ENCODE data around the gene DLG4.
A peak's percentile ranks its signal among the peaks of the same experiment; 100 is the strongest.

Gene DLG4

GRCh38 chr17:7156342-7156940 is 63.2 kb downstream of the DLG4 start:
- 82 to 85% methylated on average over 10 of the region's 10 CpGs for WGBS, 2 experiments
- no peaks in the 10 kb centered on the region for H3K9me3 ChIP-seq (ENCODE audit: control insufficient read depth, low read length)
- no peaks in the 10 kb centered on the region for H3K4me1 ChIP-seq (ENCODE audit: control insufficient read depth, insufficient read depth, low read length)
- H3K36me3 ChIP-seq (ENCODE audit: control insufficient read depth, insufficient read depth, low read length), result no peaks in the 10 kb centered on the region
- H3K27ac ChIP-seq (ENCODE audit: insufficient read depth, low read depth, low read length, poor library complexity, severe bottlenecking), result no peak overlapping the region
- H3K27me3 ChIP-seq (ENCODE audit: control insufficient read depth, insufficient read depth, low read length, poor library complexity, severe bottlenecking), result no peaks in the 10 kb centered on the region
- H3K4me3 ChIP-seq (ENCODE audit: insufficient read depth, low read depth, low read length), result no peak overlapping the region

- Histone ChIP-seq H3K9me3 (ENCODE audit: control insufficient read depth, low read length) (no peaks in the 10 kb centered on the region), H3K27me3 (ENCODE audit: control insufficient read depth, insufficient read depth, low read length, poor library complexity, severe bottlenecking) (no peaks in the 10 kb centered on the region), H3K36me3 (ENCODE audit: control insufficient read depth, insufficient read depth, low read length) (no peaks in the 10 kb centered on the region), H3K4me1 (ENCODE audit: control insufficient read depth, insufficient read depth, low read length) (peaks cover 16% of the 10 kb centered on the region), H3K4me3 (ENCODE audit: insufficient read depth, low read depth, low read length) (no peak overlapping the region), H3K27ac (ENCODE audit: insufficient read depth, low read depth, low read length, poor library complexity, severe bottlenecking) (no peak overlapping the region)
- WGBS, 2 experiments, result 79 to 82% methylated on average over 3 of the region's 3 CpGs
Measured at GRCh38 chr17:7147772-7148171, 71.9 kb downstream of the DLG4 start.

DNA sequence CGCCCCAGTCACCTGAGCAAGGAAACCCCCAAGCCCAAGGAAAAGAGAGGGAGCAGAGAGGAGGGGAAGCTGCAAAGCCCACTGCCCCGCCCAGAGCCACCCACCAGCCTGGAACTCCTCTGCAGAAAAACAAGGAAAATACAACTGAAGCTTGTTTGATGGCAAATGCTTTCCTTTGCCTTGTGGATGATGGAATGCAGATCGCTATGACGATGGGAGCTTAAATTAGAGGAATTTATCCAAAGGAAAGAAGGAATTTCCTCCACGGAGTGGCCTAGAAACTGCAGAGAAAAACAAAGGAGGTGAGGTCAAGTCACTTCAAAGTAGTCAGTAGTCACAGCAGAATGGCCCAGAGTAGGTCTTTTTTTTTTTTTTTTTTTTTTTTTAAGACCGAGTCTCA is 73.5 kb downstream of the DLG4 start:
- WGBS, 2 experiments, result 34 to 37% methylated on average over 6 of the region's 6 CpGs
- no peak overlapping the region for H3K4me3 ChIP-seq (ENCODE audit: insufficient read depth, low read depth, low read length)
- H3K36me3 ChIP-seq (ENCODE audit: control insufficient read depth, insufficient read depth, low read length), result no peaks in the 10 kb centered on the region
- H3K27ac ChIP-seq (ENCODE audit: insufficient read depth, low read depth, low read length, poor library complexity, severe bottlenecking), result peak overlapping the region; percentile 36
- H3K9me3 ChIP-seq (ENCODE audit: control insufficient read depth, low read length), result no peaks in the 10 kb centered on the region
- peaks cover 16% of the 10 kb centered on the region for H3K4me1 ChIP-seq (ENCODE audit: control insufficient read depth, insufficient read depth, low read length)
- H3K27me3 ChIP-seq (ENCODE audit: control insufficient read depth, insufficient read depth, low read length, poor library complexity, severe bottlenecking), result no peaks in the 10 kb centered on the region

- no peaks in the 10 kb centered on the region for H3K36me3 ChIP-seq (ENCODE audit: control insufficient read depth, insufficient read depth, low read length)
Measured at GRCh38 chr17:7144213-7144612, 75.4 kb downstream of the DLG4 start.

GRCh38 chr17:7141824-7142223 is 77.8 kb downstream of the DLG4 start:
- Histone ChIP-seq H3K4me1 (ENCODE audit: control insufficient read depth, insufficient read depth, low read length) (peaks cover 16% of the 10 kb centered on the region), H3K27ac (ENCODE audit: insufficient read depth, low read depth, low read length, poor library complexity, severe bottlenecking) (no peak overlapping the region), H3K9me3 (ENCODE audit: control insufficient read depth, low read length) (no peaks in the 10 kb centered on the region), H3K36me3 (ENCODE audit: control insufficient read depth, insufficient read depth, low read length) (no peaks in the 10 kb centered on the region), H3K27me3 (ENCODE audit: control insufficient read depth, insufficient read depth, low read length, poor library complexity, severe bottlenecking) (peaks cover 6% of the 10 kb centered on the region), H3K4me3 (ENCODE audit: insufficient read depth, low read depth, low read length) (no peak overlapping the region)
- 87 to 88% methylated on average over 10 of the region's 10 CpGs for WGBS, 2 experiments

More at GRCh38 chr17:7144213-7144612, 75.4 kb downstream of the DLG4 start:
- Histone ChIP-seq H3K4me1 (ENCODE audit: control insufficient read depth, insufficient read depth, low read length) (peaks cover 16% of the 10 kb centered on the region), H3K27me3 (ENCODE audit: control insufficient read depth, insufficient read depth, low read length, poor library complexity, severe bottlenecking) (peaks cover 1% of the 10 kb centered on the region), H3K27ac (ENCODE audit: insufficient read depth, low read depth, low read length, poor library complexity, severe bottlenecking) (no peak overlapping the region), H3K4me3 (ENCODE audit: insufficient read depth, low read depth, low read length) (no peak overlapping the region), H3K9me3 (ENCODE audit: control insufficient read depth, low read length) (no peaks in the 10 kb centered on the region)
- WGBS, 2 experiments, result 85 to 88% methylated on average over 11 of the region's 11 CpGs

DNA sequence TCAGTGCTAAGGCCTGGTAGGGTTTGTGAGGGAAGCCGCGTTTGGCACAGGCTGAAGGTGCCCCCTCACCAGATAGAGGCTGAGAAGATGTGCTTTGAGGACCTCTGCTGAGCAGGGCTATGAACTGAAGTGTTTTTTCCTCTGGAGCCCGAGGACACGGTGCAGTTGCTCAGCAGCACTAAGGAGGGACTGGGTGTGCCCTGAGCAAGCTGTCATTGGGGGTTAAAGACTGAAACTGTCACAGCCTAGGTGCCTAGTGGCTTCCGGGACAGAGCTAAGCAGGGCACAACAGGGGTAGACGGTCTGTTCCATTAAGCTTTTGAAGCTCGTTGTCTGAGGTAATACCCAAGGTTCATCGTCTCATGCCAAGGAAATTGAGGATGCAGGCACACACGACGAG is 80.2 kb downstream of the DLG4 start:
- Histone ChIP-seq H3K4me1 (ENCODE audit: control insufficient read depth, insufficient read depth, low read length) (peaks cover 3% of the 10 kb centered on the region), H3K9me3 (ENCODE audit: control insufficient read depth, low read length) (no peaks in the 10 kb centered on the region), H3K27me3 (ENCODE audit: control insufficient read depth, insufficient read depth, low read length, poor library complexity, severe bottlenecking) (peaks cover 11% of the 10 kb centered on the region), H3K36me3 (ENCODE audit: control insufficient read depth, insufficient read depth, low read length) (no peaks in the 10 kb centered on the region), H3K4me3 (ENCODE audit: insufficient read depth, low read depth, low read length) (no peak overlapping the region), H3K27ac (ENCODE audit: insufficient read depth, low read depth, low read length, poor library complexity, severe bottlenecking) (no peak overlapping the region)
- WGBS, 2 experiments, result 69 to 76% methylated on average over 10 of the region's 10 CpGs

GRCh38 chr17:7138800-7139381 is 80.7 kb downstream of the DLG4 start:
- Histone ChIP-seq H3K27me3 (ENCODE audit: control insufficient read depth, insufficient read depth, low read length, poor library complexity, severe bottlenecking) (peaks cover 16% of the 10 kb centered on the region), H3K4me1 (ENCODE audit: control insufficient read depth, insufficient read depth, low read length) (no peaks in the 10 kb centered on the region), H3K36me3 (ENCODE audit: control insufficient read depth, insufficient read depth, low read length) (no peaks in the 10 kb centered on the region), H3K4me3 (ENCODE audit: insufficient read depth, low read depth, low read length) (no peak overlapping the region), H3K27ac (ENCODE audit: insufficient read depth, low read depth, low read length, poor library complexity, severe bottlenecking) (no peak overlapping the region), H3K9me3 (ENCODE audit: control insufficient read depth, low read length) (no peaks in the 10 kb centered on the region)
- 81 to 84% methylated on average over 7 of the region's 7 CpGs for WGBS, 2 experiments

- H3K36me3 ChIP-seq (ENCODE audit: control insufficient read depth, insufficient read depth, low read length), result no peaks in the 10 kb centered on the region
- no peak overlapping the region for H3K27ac ChIP-seq (ENCODE audit: insufficient read depth, low read depth, low read length, poor library complexity, severe bottlenecking)
- WGBS, 2 experiments, result 82 to 83% methylated on average over 12 to 13 of the region's 13 CpGs
- H3K4me3 ChIP-seq (ENCODE audit: insufficient read depth, low read depth, low read length), result no peak overlapping the region
- H3K9me3 ChIP-seq (ENCODE audit: control insufficient read depth, low read length), result no peaks in the 10 kb centered on the region
- H3K27me3 ChIP-seq (ENCODE audit: control insufficient read depth, insufficient read depth, low read length, poor library complexity, severe bottlenecking), result peaks cover 20% of the 10 kb centered on the region
- H3K4me1 ChIP-seq (ENCODE audit: control insufficient read depth, insufficient read depth, low read length), result peaks cover 2% of the 10 kb centered on the region
Measured at GRCh38 chr17:7137171-7137943, 82.3 kb downstream of the DLG4 start.
